GM19023 (cell line): ENCODE data around the gene MFF.
A peak's percentile ranks its signal among the peaks of the same experiment; 100 is the strongest.

Experiments
- ATAC-seq: cut with Tn5 transposase; IDR thresholded peaks from one replicate; pipeline ENCODE4 v1.9.1; 2021; ENCODE audit warnings: mild to moderate bottlenecking, moderate library complexity; ENCODE audit not compliant: unreplicated experiment

The MFF gene

DNA sequence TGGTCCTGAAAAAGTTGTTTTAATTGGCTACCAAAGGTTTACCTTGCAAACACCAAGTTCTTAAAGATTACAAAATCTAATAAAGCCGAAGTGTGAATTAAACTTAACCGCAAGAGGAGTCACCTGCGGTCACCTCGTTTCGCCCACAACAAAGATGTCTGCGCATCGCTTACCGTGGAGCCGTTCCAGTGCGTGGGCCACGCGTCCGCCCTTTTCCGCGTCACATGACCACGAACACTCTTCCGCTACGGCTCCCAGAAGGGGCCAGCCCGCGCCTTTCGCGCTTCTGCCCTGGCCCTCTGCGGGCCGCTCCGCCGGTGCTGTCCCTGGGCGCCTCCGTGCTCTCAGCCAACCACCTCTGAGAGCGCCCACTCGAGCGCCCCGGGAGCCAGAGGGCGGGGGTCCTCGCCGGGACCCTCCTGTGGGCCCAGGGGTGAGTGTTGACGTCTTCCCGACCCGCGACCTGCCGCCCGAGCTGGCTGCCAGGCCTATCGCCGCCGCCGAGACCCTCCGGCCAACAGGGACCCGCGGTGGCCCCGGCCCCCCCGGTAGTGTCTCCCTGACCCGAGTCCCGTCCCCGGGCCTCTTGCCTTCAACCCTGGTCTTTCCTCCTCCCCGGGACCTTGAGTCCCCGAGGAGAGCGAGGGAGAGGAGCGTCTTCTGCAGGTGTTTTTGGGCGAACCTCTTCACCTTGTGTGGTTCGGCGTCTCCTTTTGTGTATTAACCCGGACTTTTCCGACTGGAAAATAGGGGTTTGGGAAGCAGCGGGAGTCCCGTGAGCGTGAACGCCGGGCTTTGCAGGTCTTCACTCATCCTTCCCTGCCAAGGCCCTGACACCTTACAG lies at the start of gene MFF:
MFF (plus strand) TSS at position 257 of the 844 bp plus-strand sequence. CDS start 5,415 bp downstream, outside the sequence.
- ATAC-seq: peak; percentile 98

DNA sequence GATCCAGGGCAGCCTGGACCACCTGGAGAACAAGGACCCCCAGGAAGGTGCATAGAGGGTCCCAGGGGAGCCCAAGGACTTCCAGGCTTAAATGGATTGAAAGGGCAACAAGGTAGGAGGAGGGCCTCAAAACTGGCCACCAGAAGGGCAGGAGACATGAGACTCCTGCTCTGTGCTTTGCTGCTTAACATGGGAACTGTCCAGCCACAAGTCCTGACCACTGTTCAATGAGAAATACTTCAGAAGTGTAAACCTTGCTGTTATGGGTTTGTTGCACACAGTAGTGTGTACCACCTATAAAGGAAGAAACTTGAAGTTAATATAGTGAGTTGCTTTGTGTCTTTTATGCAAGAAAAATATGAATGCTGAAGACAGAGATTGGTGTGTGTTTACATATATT lies 44.2 kb upstream of the MFF start:
- no peak for ATAC-seq

DNA sequence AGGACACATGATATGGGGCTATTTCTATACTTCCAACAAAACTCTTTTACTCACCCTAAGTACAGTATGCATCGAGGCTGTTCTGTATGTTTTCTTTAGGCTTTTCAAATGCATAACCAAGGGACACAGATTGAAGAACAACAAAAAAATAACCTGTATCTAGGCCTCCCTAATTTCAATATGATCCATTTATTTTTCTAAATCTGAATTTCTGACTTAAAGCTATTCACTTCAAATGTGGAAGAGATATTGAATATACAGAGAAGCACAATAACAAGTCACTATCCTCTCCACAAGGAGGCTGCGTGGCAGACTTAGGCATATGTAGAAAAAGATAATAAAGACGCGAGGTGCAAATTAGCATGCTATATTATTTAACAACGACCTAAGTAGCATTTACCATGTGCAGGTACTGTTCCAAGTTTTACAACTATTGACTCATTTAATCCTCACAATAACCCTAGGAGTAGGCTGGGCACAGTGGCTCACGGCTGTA lies 39.3 kb upstream of the MFF start:
- no peak for ATAC-seq

DNA sequence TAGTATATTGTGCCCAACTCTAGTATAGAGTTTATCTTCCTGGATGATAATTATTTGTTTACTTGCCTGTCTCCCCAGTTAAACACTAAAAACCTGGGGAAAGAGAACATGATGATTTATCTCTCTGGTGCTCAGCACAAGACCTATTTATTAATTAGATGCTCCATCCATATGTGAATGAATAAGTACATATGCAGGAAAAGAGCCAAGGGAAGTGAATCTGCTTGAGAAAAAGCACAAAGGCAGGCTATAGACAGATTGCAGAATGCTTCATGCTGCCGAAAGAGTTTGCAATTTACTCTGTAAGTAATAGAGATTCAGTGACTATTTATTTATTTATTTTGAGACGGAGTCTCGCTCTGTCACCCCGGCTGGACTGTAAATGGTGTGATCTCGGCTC lies 37.3 kb upstream of the MFF start:
- ATAC-seq: no peak

DNA sequence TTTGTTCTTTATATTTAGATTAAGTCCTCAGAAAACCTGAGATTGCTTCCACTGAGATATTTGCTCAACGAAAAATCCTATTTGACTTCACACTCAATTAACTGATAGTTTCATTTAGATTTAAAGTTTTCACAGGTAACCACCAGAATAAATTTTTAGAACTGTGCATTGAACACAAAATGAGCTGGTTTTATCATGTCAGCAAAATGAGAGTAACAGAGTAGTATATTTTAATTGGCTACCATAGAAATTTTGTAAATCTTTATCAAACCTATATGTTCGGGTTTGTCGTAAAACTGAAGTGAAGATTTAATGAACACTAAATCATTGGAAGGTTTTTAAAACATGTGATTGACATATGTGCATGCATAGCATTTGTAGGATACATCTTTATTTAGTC lies 32.7 kb upstream of the MFF start:
- no peak for ATAC-seq

DNA sequence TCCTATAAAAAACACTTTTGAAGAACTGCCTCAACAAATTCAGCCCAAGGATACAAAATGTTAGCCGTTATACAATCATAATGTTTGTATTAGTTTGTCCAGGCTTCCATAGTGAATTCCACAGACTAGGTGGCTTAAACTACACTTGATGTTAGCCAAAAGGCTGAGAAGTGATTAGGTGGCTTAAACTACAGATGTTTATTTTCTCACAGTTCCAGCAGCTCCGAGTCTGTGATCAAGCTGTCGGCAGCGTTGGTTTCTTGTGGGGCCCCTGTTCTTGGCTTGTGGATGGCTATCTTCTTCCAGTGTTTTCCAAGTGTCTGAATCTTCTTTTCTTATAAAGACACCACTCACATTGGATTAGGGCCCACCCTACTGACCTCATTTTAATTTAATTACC lies 31.5 kb upstream of the MFF start:
- ATAC-seq: no peak

GRCh38 chr2:227295806-227296205 lies 29.2 kb upstream of the MFF start:
- ATAC-seq: no peak

DNA sequence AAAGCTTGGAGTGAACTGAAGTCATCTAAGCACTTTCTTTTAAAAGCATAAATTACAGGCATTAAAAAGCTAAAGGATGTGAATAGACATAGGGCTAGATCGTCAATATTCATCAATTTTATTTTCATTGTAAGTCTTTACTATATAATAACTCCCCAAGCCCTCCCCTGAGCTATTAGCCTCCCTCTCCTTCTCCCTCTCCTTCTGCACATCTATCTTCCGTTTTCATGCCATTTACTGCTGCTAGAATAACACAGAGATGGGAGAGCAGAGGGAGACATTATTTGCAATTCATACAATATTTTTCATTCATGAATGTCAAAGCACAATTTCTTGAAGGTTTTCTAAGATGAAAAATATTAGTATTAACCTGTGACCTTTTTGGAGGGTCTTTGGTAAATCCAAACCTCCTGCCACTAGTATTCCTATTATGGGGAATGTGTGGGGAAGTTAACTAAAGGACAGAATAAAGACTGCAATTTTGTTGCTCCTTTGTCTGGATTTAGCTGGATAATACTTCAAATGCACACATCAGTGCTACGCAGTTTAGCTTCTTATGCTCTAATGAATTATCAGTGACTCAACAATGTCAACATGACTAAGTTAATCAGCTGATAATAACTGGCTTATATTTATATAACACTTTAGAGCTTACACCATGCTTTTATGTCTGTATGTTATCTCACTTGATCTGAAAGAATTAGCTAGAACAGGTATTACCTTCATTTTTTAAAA lies 28.2 kb upstream of the MFF start:
- ATAC-seq: no peak

GRCh38 chr2:227301523-227301922 lies 23.5 kb upstream of the MFF start:
- ATAC-seq: no peak

DNA sequence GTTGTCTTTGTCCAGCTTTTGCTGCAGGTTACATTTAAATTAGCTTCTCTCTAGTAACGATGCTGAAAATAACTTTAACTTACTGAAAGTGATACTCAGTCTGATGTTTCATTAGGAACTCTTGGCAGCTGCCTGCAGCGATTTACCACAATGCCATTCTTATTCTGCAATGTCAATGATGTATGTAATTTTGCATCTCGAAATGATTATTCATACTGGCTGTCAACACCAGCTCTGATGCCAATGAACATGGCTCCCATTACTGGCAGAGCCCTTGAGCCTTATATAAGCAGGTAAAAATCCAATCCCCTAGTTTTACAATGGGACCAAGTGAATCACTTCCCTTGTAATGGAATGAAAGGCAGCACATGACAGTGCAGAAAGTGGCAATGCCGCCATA lies 16.3 kb upstream of the MFF start:
- ATAC-seq: peak; percentile 62

GRCh38 chr2:227310756-227311110 lies 14.3 kb upstream of the MFF start:
- ATAC-seq: no peak

DNA sequence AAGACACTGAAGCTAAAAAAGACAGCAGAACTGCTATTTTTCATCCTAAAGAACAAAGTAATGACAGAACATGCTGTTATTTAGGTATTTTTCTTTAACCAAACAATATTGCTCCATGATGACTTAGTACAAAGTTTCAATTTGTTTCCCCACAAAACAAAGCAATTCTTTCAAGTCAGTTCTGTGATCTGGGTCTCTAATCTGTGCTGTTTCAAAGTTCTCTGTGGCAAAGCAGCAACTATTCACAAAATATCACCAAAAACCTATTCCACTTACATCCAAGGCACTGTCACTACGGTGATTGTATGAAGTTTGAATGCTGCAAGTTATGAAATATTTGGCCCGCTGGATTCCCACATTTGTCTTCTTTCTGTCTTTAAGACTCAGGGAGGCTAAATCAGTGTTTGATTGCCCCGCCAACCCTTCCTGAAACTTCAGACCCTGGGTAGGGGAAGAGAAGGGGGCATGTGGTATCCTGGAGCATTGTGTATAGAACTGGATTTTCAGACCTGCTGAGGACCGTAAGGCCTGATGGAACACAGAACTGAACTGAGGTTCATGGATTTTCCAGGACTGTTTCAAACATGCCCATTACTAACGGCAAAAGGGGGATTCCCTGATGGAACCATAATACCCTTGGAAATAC lies 13.1 kb upstream of the MFF start:
- ATAC-seq: no peak

DNA sequence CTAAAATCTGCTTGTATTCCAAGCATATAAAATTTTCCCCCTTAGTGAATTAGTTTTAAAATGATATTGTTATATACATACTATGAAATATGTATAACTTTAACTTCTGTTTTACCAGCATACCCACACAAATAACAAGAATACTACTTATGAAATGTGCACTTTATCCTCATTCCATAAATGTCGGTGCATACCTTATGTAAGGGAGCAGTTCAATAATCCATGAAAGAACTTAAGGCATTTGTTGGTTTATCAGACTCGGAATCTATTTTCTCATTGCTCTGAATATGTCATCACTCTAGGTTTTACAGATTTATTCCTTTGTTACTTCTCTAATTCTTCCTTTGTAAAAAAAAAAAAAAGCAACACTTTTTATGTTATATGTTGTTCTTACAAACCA lies 12.5 kb upstream of the MFF start:
- ATAC-seq: no peak

GRCh38 chr2:227313310-227313709 lies 11.7 kb upstream of the MFF start:
- ATAC-seq: no peak

DNA sequence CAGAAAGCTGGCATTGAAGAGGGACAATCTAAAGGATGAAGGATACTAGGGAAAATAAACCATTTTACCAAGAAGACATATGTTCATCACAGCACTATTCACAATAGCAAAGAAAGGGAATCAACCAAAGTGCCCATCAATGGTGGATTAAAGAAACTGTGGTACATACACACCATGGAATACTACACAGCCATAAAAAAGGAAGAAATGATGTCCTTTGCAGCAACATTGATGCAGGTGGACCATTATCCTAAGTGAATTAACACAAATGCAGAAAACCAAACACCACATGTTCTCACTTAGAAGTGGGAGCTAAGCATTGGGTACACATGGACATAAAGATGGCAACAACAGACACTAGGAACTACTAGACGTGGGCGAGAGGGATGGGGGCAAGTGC lies 7.2 kb upstream of the MFF start:
- ATAC-seq: no peak

GRCh38 chr2:227320305-227321094 lies 4.6 kb upstream of the MFF start:
- no peak for ATAC-seq

DNA sequence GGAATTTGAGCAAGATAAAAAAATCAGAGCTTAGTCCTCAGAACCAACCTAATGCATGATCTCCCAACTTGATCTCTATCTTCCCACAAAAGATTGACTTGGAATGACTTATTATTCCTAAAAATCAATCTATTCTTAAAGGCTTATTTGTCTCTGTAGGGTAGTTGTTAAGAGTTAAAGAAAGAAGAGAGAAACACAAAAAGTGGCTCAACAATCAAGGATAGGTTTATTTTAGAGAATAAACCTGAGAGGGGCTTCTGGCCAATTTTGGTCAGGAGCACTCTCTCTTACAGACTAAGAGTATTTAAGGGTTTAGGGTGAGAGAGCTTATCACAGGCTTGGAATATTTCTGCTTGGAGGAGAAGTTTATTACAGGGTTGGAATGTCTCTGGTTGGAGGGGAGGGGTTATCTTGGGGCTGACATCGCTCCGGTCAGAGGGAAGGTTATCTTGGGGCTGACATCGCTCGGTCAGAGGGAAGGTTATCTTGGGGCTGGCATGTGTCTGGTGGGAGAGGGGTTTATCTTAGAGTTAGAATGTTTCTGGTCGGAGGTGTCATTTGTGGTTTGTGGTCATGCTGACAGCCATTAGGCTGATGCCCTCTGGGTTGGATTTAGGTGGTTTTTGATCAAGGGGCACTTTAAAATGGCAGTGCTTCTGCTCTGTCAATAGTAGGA lies 2.4 kb upstream of the MFF start:
- no peak for ATAC-seq

GRCh38 chr2:227323818-227324217 lies 1.2 kb upstream of the MFF start:
- no peak for ATAC-seq

- no peak for ATAC-seq
These were observed 433 bp upstream of the MFF start for GRCh38 chr2:227324642-227324994.

- ATAC-seq: peak; percentile 4
These were observed 766 bp downstream of the MFF start for GRCh38 chr2:227325839-227326195.

DNA sequence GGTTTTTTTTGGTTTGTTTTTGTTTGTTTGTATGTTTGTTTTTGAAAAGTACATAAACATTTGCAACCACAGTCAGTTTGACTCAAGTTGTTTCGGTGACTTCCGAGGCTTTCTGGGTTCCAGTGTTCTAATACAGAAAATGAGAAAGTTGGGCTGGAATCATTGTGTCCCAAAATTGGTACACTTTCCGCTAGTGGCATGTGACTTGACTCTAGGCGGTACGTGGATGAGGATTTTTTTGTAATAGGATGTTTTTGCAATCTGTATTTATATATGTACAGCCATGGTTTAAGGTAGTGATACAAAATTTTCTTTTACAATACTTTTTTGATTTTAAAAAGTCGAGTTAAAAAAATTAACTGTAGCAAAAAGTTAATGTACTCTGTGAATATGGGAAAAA lies 1.7 kb downstream of the MFF start:
- ATAC-seq: no peak
